Kidney epithelial cell (primary cell): ENCODE measurements around the gene LOXL4. TPM values are rescaled to one million over a fixed set of nuclear protein-coding genes. Genes with fewer than 3 reads are reported as not detected.

Source experiments
- DNase-seq: peaks from one replicate; pipeline ENCODE4 v3.0.0-alpha.2; 2010; ENCODE audit warnings: low read depth
- H3K27me3 ChIP-seq: 2 replicates; pipeline ENCODE4 v1.6.0; 2011; ENCODE audit warnings: low read length; ENCODE audit not compliant: control insufficient read depth, insufficient read depth
- H3K36me3 ChIP-seq: 2 replicates; pipeline ENCODE4 v1.5.1; 2011; ENCODE audit warnings: low read length; ENCODE audit not compliant: control insufficient read depth, insufficient read depth
- H3K4me3 ChIP-seq: 2 replicates; pipeline ENCODE4 v1.5.1; 2011; ENCODE audit warnings: low read depth, mild to moderate bottlenecking, control low read depth, low read length
- CTCF ChIP-seq: IDR thresholded peaks from 2 replicates; pipeline ENCODE4 v1.5.1; 2011; ENCODE audit warnings: mild to moderate bottlenecking, moderate library complexity, low read length, control low read depth, inconsistent platforms; ENCODE audit not compliant: insufficient read depth, poor library complexity, severe bottlenecking
- total RNA-seq: library from RNA; depleted of rRNA; stranded (reverse); fragments of >200 nt; gene quantifications from 2 replicates; pipeline ENCODE4 v1.2.3, GENCODE V29; 2015

LOXL4 gene
- total RNA-seq, 1 donor from 2014 or later, result 6.1 TPM

GRCh38 chr10:98312822-98313221, 44.8 kb upstream of the LOXL4 start:
- DNase-seq, result no peak
- no peak for TF ChIP-seq CTCF
- no peak overlapping the region for H3K4me3 ChIP-seq
- no peaks in the 10 kb centered on the region for H3K27me3 ChIP-seq
- no peaks in the 10 kb centered on the region for H3K36me3 ChIP-seq

- no peak for DNase-seq
- no peaks in the 10 kb centered on the region for H3K36me3 ChIP-seq
- H3K27me3 ChIP-seq, result no peaks in the 10 kb centered on the region
- H3K4me3 ChIP-seq, result no peak overlapping the region
- TF ChIP-seq CTCF, result no peak
Observed at GRCh38 chr10:98312349-98312748, 44.4 kb upstream of the LOXL4 start.

GRCh38 chr10:98310701-98311100, 42.7 kb upstream of the LOXL4 start:
- TF ChIP-seq CTCF, result no peak
- no peak for DNase-seq
- Histone ChIP-seq H3K36me3 (no peaks in the 10 kb centered on the region), H3K27me3 (no peaks in the 10 kb centered on the region), H3K4me3 (no peak overlapping the region)

- no peaks in the 10 kb centered on the region for H3K36me3 ChIP-seq
- TF ChIP-seq CTCF, result peak; percentile 95
- DNase-seq, result peak; percentile 44
- no peaks in the 10 kb centered on the region for H3K27me3 ChIP-seq
- H3K4me3 ChIP-seq, result no peak overlapping the region
Observed at GRCh38 chr10:98309366-98310355, 41.7 kb upstream of the LOXL4 start.

GRCh38 chr10:98308669-98309365, 40.8 kb upstream of the LOXL4 start:
- DNase-seq, result no peak
- Histone ChIP-seq H3K27me3 (no peaks in the 10 kb centered on the region), H3K36me3 (no peaks in the 10 kb centered on the region), H3K4me3 (no peak overlapping the region)
- TF ChIP-seq CTCF, result no peak
